NCI-H2196 treated with DMSO at 0.1 percent for 48 hours (cell line): ENCODE measurements around the gene USP5.

ENCODE experiments used
- DNase-seq: peaks from one replicate; lab custom pipeline; 2025; ENCODE audit not compliant: unreplicated experiment; lab: John Stamatoyannopoulos, UW

The USP5 gene

GRCh38 chr12:6851921-6852650 is at the start of gene USP5:
USP5 (plus strand) TSS chr12:6852150; CDS start chr12:6852180, 30 bp downstream.
- peak; percentile 88 for DNase-seq

- DNase-seq = no peak
Measured at GRCh38 chr12:6807170-6807569, 44.8 kb upstream of the USP5 start.

GRCh38 chr12:6809056-6809455 is 42.9 kb upstream of the USP5 start:
- no peak for DNase-seq

GRCh38 chr12:6810758-6811157 is 41.2 kb upstream of the USP5 start:
- DNase-seq = no peak

GRCh38 chr12:6813363-6813762 is 38.6 kb upstream of the USP5 start:
- DNase-seq = no peak

- DNase-seq = no peak
Measured at GRCh38 chr12:6816598-6816997, 35.4 kb upstream of the USP5 start.

GRCh38 chr12:6817098-6817497 is 34.9 kb upstream of the USP5 start:
- DNase-seq = no peak

- no peak for DNase-seq
Measured at GRCh38 chr12:6817662-6818157, 34.2 kb upstream of the USP5 start.

- DNase-seq = no peak
Measured at GRCh38 chr12:6818222-6818621, 33.7 kb upstream of the USP5 start.

GRCh38 chr12:6818645-6819044 is 33.3 kb upstream of the USP5 start:
- no peak for DNase-seq

GRCh38 chr12:6819106-6820030 is 32.6 kb upstream of the USP5 start:
- DNase-seq = no peak

- no peak for DNase-seq
Measured at GRCh38 chr12:6820166-6820565, 31.8 kb upstream of the USP5 start.

- DNase-seq = peak; percentile 31
Measured at GRCh38 chr12:6821591-6822425, 30.1 kb upstream of the USP5 start, which contains the start of gene GPR162. GPR162 (plus strand) TSS chr12:6821821; CDS start chr12:6823899, 2,078 bp downstream.

GRCh38 chr12:6822426-6823135 is 29.4 kb upstream of the USP5 start:
- no peak for DNase-seq

- no peak for DNase-seq
Measured at GRCh38 chr12:6823182-6824084, 28.5 kb upstream of the USP5 start.

GRCh38 chr12:6824085-6824775 is 27.7 kb upstream of the USP5 start:
- DNase-seq = no peak

GRCh38 chr12:6824901-6825381 is 27.0 kb upstream of the USP5 start:
- DNase-seq = no peak

GRCh38 chr12:6825398-6826124 is 26.4 kb upstream of the USP5 start:
- peak; percentile 35 for DNase-seq
